Fibroblast of gingiva (primary cell): ENCODE results near the gene ERBB4.
"Not testable (repeated sequence)": the region's sequence is repeated elsewhere in the genome, so short reads cannot be mapped to it uniquely, and the experiment has no call there.

Experiments used
- DNase-seq: peaks from one replicate; pipeline ENCODE4 v3.0.0-alpha.2; 2011; ENCODE audit warnings: low read depth

Gene ERBB4

GRCh38 chr2:212528106-212528856, 10.3 kb downstream of the ERBB4 start:
- DNase-seq: no peak

GRCh38 chr2:212526059-212526458, 12.5 kb downstream of the ERBB4 start:
- no peak for DNase-seq

- no peak for DNase-seq
Observed at GRCh38 chr2:212523756-212524155, 14.8 kb downstream of the ERBB4 start.

GRCh38 chr2:212520340-212520739, 18.3 kb downstream of the ERBB4 start:
- DNase-seq: no peak

- DNase-seq: no peak
Observed at GRCh38 chr2:212517693-212518092, 20.9 kb downstream of the ERBB4 start.

GRCh38 chr2:212505586-212505985, 33.0 kb downstream of the ERBB4 start:
- DNase-seq: no peak

- no peak for DNase-seq
Observed at GRCh38 chr2:212495046-212495445, 43.6 kb downstream of the ERBB4 start.

- DNase-seq: peak; percentile 26
Observed at GRCh38 chr2:212494418-212495020, 44.1 kb downstream of the ERBB4 start.

- DNase-seq: no peak
Observed at GRCh38 chr2:212489719-212490346, 48.8 kb downstream of the ERBB4 start.

GRCh38 chr2:212488611-212489010, 50.0 kb downstream of the ERBB4 start:
- DNase-seq: no peak

- no peak for DNase-seq
Observed at GRCh38 chr2:212484563-212485080, 54.0 kb downstream of the ERBB4 start.

- DNase-seq: no peak
Observed at GRCh38 chr2:212480447-212480846, 58.2 kb downstream of the ERBB4 start.

GRCh38 chr2:212477571-212477970, 61.0 kb downstream of the ERBB4 start:
- DNase-seq: no peak

- DNase-seq: no peak
Observed at GRCh38 chr2:212473211-212473610, 65.4 kb downstream of the ERBB4 start.

- not testable (repeated sequence) for DNase-seq
Observed at GRCh38 chr2:212467551-212467950, 71.1 kb downstream of the ERBB4 start.

- DNase-seq: no peak
Observed at GRCh38 chr2:212465456-212465855, 73.1 kb downstream of the ERBB4 start.

- not testable (repeated sequence) for DNase-seq
Observed at GRCh38 chr2:212461708-212462107, 76.9 kb downstream of the ERBB4 start.

GRCh38 chr2:212454149-212454548, 84.5 kb downstream of the ERBB4 start:
- DNase-seq: no peak

- DNase-seq: peak; percentile 4
Observed at GRCh38 chr2:212451786-212452231, 86.8 kb downstream of the ERBB4 start.

- no peak for DNase-seq
Observed at GRCh38 chr2:212448698-212449097, 89.9 kb downstream of the ERBB4 start.

- no peak for DNase-seq
Observed at GRCh38 chr2:212441821-212442220, 96.8 kb downstream of the ERBB4 start.

GRCh38 chr2:212441141-212441540, 97.5 kb downstream of the ERBB4 start:
- DNase-seq: no peak
